CD8-positive, alpha-beta memory T cell (primary cell): ENCODE measurements around the gene OR6B1. TPM values are rescaled to one million over a fixed set of nuclear protein-coding genes. Genes with fewer than 3 reads are reported as not detected.

ENCODE experiments used
- CTCF ChIA-PET: fragments of 350-600 bp; sonication (Branson Sonifier 250); formaldehyde crosslinking; loops from one replicate; lab custom pipeline; 2021; ENCODE audit warnings: antibody characterized with exemption; lab: Charles Lee
- POLR2A ChIA-PET: fragments of 350-600 bp; sonication (Branson Sonifier 250); formaldehyde crosslinking; loops from one replicate; lab custom pipeline; 2021; ENCODE audit warnings: antibody characterized with exemption; lab: Charles Lee
- DNase-seq, 5 donors: peaks; one replicate each; pipeline versions ENCODE4 v3.0.0 to v3.0.0-alpha.2; 2020 to 2022; ENCODE audit warnings: mixed read lengths in 1 of 5
- H3K27ac ChIP-seq: one replicate; pipeline ENCODE4 v1.7.0; 2013; ENCODE audit warnings: low read depth, mild to moderate bottlenecking, low read length, moderate library complexity
- H3K27me3 ChIP-seq: 2 replicates; pipeline ENCODE4 v1.7.0; 2013; ENCODE audit warnings: low read length, mild to moderate bottlenecking; ENCODE audit not compliant: insufficient read depth, poor library complexity, severe bottlenecking
- H3K36me3 ChIP-seq: 2 replicates; pipeline ENCODE4 v1.7.0; 2013; ENCODE audit warnings: mild to moderate bottlenecking, low read length, moderate library complexity; ENCODE audit not compliant: insufficient read depth
- H3K4me1 ChIP-seq: 2 replicates; pipeline ENCODE4 v1.7.0; 2013; ENCODE audit warnings: mild to moderate bottlenecking, low read length, moderate library complexity; ENCODE audit not compliant: insufficient read depth
- H3K4me3 ChIP-seq: 2 replicates; pipeline ENCODE4 v1.7.0; 2013; ENCODE audit warnings: mild to moderate bottlenecking, low read length
- H3K9me3 ChIP-seq: 2 replicates; pipeline ENCODE4 v1.7.0; 2013; ENCODE audit warnings: mild to moderate bottlenecking, low read length
- H3K27ac Mint-ChIP-seq, 8 donors: one replicate each; pipeline ENCODE4 v1.8.0; 2020 to 2021; ENCODE audit warnings: mixed read lengths in 8 of 8, mild to moderate bottlenecking in 6 of 8, inconsistent platforms in 3 of 8, moderate library complexity in 3 of 8
- H3K27me3 Mint-ChIP-seq, 2 donors: one replicate each; pipeline ENCODE4 v1.8.0; 2020 to 2021; ENCODE audit warnings: mixed read lengths in 2 of 2, mild to moderate bottlenecking in 1 of 2, moderate library complexity in 1 of 2
- H3K36me3 Mint-ChIP-seq, 3 donors: one replicate each; pipeline ENCODE4 v1.8.0; 2020 to 2021; ENCODE audit warnings: mixed read lengths in 3 of 3, inconsistent platforms in 1 of 3, mild to moderate bottlenecking in 1 of 3
- H3K4me1 Mint-ChIP-seq, 3 donors: one replicate each; pipeline ENCODE4 v1.8.0; 2020 to 2021; ENCODE audit warnings: mixed read lengths in 3 of 3, inconsistent platforms in 1 of 3, mild to moderate bottlenecking in 1 of 3
- H3K4me3 Mint-ChIP-seq, 7 donors: one replicate each; pipeline ENCODE4 v1.8.0; 2020 to 2021; ENCODE audit warnings: mixed read lengths in 7 of 7, mild to moderate bottlenecking in 6 of 7, moderate library complexity in 4 of 7, inconsistent platforms in 2 of 7
- H3K9me3 Mint-ChIP-seq, 5 donors: one replicate each; pipeline ENCODE4 v1.8.0; 2020 to 2022; ENCODE audit warnings: mixed read lengths in 5 of 5, mild to moderate bottlenecking in 3 of 5, moderate library complexity in 2 of 5, inconsistent platforms in 1 of 5
- polyA plus RNA-seq: library from polyadenylated mRNA; unstranded; fragments of 300-500 nt; fragmentation: Illumina TruSeq; gene quantifications from one replicate; pipeline ENCODE4 v1.2.3, GENCODE V29; 2021
- total RNA-seq, 2 experiments: library from RNA; stranded (reverse); gene quantifications; one replicate each; pipeline ENCODE4 v1.2.3, GENCODE V29; 2021

The OR6B1 gene
- total and polyA plus RNA-seq, 3 experiments from 2014 or later = not detected

DNA sequence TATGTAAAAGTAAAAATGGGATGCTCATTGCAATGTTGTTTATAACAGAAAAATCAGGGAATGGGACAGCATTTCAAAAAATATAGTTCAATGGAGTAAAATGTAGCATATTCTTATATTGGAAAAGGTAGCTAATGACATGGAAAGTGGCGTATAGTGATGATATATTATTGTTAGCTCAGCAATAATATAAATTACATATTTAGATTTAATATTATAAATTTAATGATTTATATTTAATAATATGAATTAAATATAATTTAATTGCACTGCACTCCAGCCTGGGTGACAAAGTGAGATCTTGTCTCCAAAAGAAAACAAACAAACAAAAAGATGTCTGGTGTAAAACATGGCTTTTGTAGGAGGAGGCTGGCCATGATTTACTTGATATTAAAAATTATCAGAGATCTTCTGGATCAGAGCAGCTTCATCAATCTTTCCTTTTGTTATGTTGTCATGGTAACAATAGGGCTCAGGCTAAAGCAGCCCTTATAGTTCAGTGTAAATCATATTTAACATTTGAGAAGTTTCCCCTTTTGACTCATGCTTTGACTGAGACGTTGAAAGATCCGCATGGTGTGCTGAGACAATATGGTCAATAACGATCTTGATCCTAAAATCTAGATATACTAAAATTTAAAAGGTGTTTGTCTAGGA lies 23.2 kb downstream of the OR6B1 start:
- ChIA-PET POLR2A (no interaction called here), CTCF (no interaction called here)
- Histone ChIP-seq H3K9me3 (no peaks in the 10 kb centered on the region), H3K27ac (no peak overlapping the region), H3K4me3 (no peak overlapping the region), H3K4me1 (no peaks in the 10 kb centered on the region), H3K36me3 (no peaks in the 10 kb centered on the region), H3K27me3 (no peaks in the 10 kb centered on the region)
- Mint-ChIP-seq H3K4me3 (no peak overlapping the region), H3K27ac (no peak overlapping the region), H3K27me3 (peaks cover 2 to 7% of the 10 kb centered on the region in 2 donors), H3K36me3 (no peaks in the 10 kb centered on the region), H3K4me1 (no peaks in the 10 kb centered on the region), H3K9me3 (no peaks in the 10 kb centered on the region)
- no peak for DNase-seq

DNA sequence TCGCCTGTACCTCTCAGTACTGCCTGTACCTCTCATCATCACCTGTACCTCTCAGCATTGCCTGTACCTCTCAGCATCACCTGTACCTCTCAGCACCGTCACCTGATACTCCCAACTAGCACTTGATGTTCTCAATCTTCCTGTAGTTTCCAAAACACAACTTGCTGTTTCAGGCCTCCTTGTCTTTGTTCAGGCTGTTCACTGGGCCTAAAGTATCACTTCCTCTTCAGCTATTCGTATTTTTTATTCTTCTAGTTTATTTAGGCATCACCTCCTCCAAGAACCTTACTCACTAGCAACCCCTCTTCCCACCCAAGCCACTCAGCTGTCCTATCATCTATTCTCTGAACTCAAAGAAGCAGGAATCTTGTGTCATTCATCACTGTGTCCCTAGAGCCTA lies 24.1 kb downstream of the OR6B1 start:
- Histone ChIP-seq H3K9me3 (no peaks in the 10 kb centered on the region), H3K36me3 (no peaks in the 10 kb centered on the region), H3K27ac (no peak overlapping the region), H3K4me1 (no peaks in the 10 kb centered on the region), H3K27me3 (no peaks in the 10 kb centered on the region), H3K4me3 (no peak overlapping the region)
- peaks cover 3% of the 10 kb centered on the region in 2 donors for H3K27me3 Mint-ChIP-seq
- CTCF ChIA-PET = no interaction called here
- DNase-seq = no peak
- POLR2A ChIA-PET = no interaction called here
- H3K4me1 Mint-ChIP-seq = no peaks in the 10 kb centered on the region
- H3K27ac Mint-ChIP-seq = no peak overlapping the region
- H3K36me3 Mint-ChIP-seq = no peaks in the 10 kb centered on the region
- H3K9me3 Mint-ChIP-seq = no peaks in the 10 kb centered on the region
- no peak overlapping the region for H3K4me3 Mint-ChIP-seq

DNA sequence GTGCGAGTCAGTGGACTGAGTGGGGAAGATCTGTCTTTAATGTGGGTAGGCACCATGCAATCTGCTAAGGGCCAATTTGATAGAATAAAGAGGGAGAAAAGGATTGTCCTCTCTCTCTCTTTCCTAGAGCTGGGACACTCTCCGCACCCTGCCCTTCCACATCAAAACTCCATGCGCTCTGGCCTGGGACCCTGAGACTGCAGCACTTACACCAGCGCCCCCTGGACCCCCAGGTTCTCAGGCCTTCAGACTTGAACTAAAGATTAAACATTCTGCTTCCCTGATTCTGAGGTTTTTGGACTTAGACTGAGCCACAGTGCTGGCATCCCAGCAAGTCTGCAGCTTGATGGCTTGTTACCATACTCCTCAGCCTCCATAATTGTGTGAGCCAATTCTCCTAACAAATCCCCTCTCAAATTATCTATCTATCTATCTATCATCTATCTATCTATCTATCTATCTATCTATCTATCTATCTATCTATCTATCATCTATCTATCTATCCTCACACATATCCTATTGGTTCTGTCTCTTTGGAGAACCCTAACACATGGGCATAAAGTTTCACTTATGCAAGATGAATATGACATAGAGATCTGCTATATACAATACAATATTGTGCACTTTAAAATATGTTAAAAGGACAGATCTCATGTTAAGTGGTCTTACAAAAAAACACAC lies 26.2 kb downstream of the OR6B1 start:
- Mint-ChIP-seq H3K27ac (peak overlapping the region in 1 of 8 donors; percentile 7), H3K4me1 (no peaks in the 10 kb centered on the region), H3K9me3 (no peaks in the 10 kb centered on the region), H3K36me3 (no peaks in the 10 kb centered on the region), H3K27me3 (peaks cover 5 to 7% of the 10 kb centered on the region in 2 donors), H3K4me3 (no peak overlapping the region)
- H3K36me3 ChIP-seq = no peaks in the 10 kb centered on the region
- ChIA-PET CTCF (no interaction called here), POLR2A (no interaction called here)
- no peak overlapping the region for H3K4me3 ChIP-seq
- H3K27ac ChIP-seq = no peak overlapping the region
- no peaks in the 10 kb centered on the region for H3K9me3 ChIP-seq
- H3K27me3 ChIP-seq = no peaks in the 10 kb centered on the region
- H3K4me1 ChIP-seq = no peaks in the 10 kb centered on the region
- no peak for DNase-seq

DNA sequence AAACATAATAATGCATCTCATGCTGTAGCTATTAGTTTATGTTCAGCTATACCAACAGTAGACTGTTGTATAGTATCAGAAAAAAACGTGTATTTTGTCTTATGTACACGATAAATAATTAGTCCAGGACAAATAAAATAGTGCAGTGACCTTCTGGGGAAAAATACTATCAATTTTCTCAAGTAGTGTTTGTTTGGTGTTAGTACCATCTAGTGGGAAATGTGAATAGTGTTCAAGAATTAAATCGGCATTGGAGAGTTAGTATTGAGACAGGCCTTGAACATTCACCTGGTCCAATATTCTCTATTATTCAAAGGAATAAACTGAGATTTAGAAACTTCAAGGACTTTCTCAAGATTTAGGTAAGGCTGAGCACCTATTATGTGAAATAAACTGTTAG lies 26.9 kb downstream of the OR6B1 start:
- no peaks in the 10 kb centered on the region for H3K36me3 Mint-ChIP-seq
- H3K4me3 Mint-ChIP-seq = no peak overlapping the region
- H3K9me3 Mint-ChIP-seq = no peaks in the 10 kb centered on the region
- no peaks in the 10 kb centered on the region for H3K4me1 ChIP-seq
- no peak overlapping the region for H3K4me3 ChIP-seq
- no peak for DNase-seq
- ChIA-PET CTCF (no interaction called here), POLR2A (no interaction called here)
- no peaks in the 10 kb centered on the region for H3K9me3 ChIP-seq
- H3K36me3 ChIP-seq = no peaks in the 10 kb centered on the region
- no peaks in the 10 kb centered on the region for H3K27me3 ChIP-seq
- H3K27ac ChIP-seq = no peak overlapping the region
- H3K4me1 Mint-ChIP-seq = no peaks in the 10 kb centered on the region
- no peak overlapping the region for H3K27ac Mint-ChIP-seq
- peaks cover 5 to 14% of the 10 kb centered on the region in 2 donors for H3K27me3 Mint-ChIP-seq

DNA sequence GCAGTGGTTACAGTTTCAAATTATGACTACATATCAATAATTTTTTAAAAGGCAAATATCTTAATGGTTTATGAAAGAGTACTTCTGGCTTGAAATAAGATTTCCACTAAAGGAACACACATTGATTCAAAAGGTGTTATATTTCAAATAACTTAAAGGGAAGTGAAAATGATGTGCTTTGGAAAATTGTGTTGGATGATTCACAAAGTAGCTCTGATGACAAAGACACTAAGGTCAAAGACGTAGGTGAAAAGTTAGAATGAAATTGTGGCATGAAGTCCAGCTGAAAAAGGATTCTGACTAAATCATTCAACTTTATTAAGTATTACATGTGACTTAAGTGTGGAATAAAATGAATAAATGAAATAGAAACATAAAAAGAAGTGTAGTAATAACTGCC lies 27.9 kb downstream of the OR6B1 start:
- H3K9me3 ChIP-seq = no peaks in the 10 kb centered on the region
- H3K4me1 ChIP-seq = no peaks in the 10 kb centered on the region
- ChIA-PET CTCF (no interaction called here), POLR2A (no interaction called here)
- Mint-ChIP-seq H3K27me3 (peaks cover 7 to 20% of the 10 kb centered on the region in 2 donors), H3K27ac (no peak overlapping the region), H3K9me3 (no peaks in the 10 kb centered on the region), H3K36me3 (no peaks in the 10 kb centered on the region), H3K4me1 (no peaks in the 10 kb centered on the region), H3K4me3 (no peak overlapping the region)
- H3K27ac ChIP-seq = no peak overlapping the region
- DNase-seq = no peak
- no peaks in the 10 kb centered on the region for H3K36me3 ChIP-seq
- H3K27me3 ChIP-seq = no peaks in the 10 kb centered on the region
- H3K4me3 ChIP-seq = no peak overlapping the region

DNA sequence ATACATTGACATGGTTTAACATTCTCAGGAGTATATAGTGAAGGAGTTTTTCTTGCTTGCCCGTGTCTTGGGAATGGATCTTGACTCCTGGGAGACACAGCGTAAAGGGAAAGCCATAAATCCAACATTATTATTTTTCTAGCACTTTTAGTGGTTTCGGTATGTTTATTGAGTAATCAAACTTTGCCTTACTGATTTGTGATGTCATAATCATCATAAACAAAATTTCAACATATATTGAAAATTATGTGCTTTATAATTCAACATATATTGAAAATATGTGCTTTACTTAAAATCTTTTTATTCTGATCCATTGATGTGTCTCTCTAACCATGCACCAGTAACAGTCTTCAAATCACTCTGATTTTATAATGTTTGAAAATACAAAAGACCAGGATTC lies 28.4 kb downstream of the OR6B1 start:
- no peaks in the 10 kb centered on the region for H3K4me1 ChIP-seq
- no peaks in the 10 kb centered on the region for H3K9me3 Mint-ChIP-seq
- no peak overlapping the region for H3K27ac ChIP-seq
- H3K4me3 Mint-ChIP-seq = no peak overlapping the region
- H3K36me3 ChIP-seq = no peaks in the 10 kb centered on the region
- no peak overlapping the region for H3K27ac Mint-ChIP-seq
- ChIA-PET POLR2A (no interaction called here), CTCF (no interaction called here)
- H3K36me3 Mint-ChIP-seq = no peaks in the 10 kb centered on the region
- no peak for DNase-seq
- peaks cover 8 to 25% of the 10 kb centered on the region in 2 donors for H3K27me3 Mint-ChIP-seq
- H3K4me1 Mint-ChIP-seq = no peaks in the 10 kb centered on the region
- H3K27me3 ChIP-seq = no peaks in the 10 kb centered on the region
- no peak overlapping the region for H3K4me3 ChIP-seq
- H3K9me3 ChIP-seq = no peaks in the 10 kb centered on the region

DNA sequence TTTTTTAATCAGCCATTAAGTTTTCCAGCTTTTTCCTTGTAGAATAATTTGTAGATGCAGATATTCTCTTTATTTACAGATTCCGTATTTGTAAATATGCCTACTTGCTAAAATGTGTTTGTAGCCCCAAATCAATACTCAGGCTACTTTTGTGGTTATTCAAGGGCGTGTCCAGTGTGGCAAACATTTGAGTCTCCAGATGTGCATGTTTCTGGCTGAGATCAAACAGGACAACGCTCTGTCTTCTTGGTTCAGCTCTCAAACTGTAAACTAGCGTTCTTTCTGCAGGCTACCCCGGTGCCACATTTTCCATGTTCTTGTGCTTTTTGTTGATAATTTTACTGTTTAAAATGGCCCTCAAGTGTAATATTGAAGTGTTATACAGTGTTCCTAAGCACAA lies 32.4 kb downstream of the OR6B1 start:
- Mint-ChIP-seq H3K4me3 (no peak overlapping the region), H3K4me1 (no peaks in the 10 kb centered on the region), H3K36me3 (no peaks in the 10 kb centered on the region), H3K27me3 (peaks cover 9 to 42% of the 10 kb centered on the region in 2 donors), H3K9me3 (no peaks in the 10 kb centered on the region), H3K27ac (no peak overlapping the region)
- no peaks in the 10 kb centered on the region for H3K9me3 ChIP-seq
- no peaks in the 10 kb centered on the region for H3K4me1 ChIP-seq
- no peak overlapping the region for H3K27ac ChIP-seq
- no peaks in the 10 kb centered on the region for H3K27me3 ChIP-seq
- CTCF ChIA-PET = no interaction called here
- no peaks in the 10 kb centered on the region for H3K36me3 ChIP-seq
- no peak for DNase-seq
- no peak overlapping the region for H3K4me3 ChIP-seq
- POLR2A ChIA-PET = no interaction called here

DNA sequence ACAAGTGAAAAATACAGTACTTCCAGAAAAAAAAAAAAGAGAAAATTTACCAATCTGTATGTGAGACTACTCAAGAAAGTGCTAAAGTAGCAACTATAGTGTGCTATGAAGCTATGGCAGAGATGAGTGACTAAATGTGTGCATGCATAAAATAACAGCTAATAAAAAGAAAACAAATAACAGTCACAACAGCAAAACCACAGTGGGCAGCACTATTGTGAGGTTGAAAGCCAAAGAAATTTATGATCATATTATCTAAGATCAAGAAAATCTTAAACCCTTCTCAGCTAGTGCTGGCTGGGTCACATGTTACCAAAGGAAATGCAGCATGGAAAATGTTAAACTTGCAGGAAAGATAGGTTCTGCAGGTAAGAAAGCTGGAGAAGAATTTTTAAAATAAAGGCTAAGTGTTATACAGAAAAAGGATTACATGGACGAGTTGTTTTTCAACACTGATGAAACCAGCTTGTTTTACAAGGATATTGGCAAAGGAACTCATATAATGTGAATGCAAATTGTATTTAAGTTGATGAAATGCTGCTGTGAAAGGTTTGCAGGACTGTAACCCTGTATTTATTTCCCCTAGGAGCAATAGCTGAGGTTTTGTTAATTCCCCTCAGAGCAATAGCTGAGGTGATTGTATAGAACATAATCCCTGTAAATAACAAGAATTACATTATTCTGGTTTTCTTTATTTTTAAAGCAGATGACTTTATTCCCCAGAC lies 33.0 kb downstream of the OR6B1 start:
- H3K4me1 ChIP-seq = no peaks in the 10 kb centered on the region
- H3K4me1 Mint-ChIP-seq = no peaks in the 10 kb centered on the region
- H3K27ac ChIP-seq = no peak overlapping the region
- peaks cover 9 to 43% of the 10 kb centered on the region in 2 donors for H3K27me3 Mint-ChIP-seq
- H3K36me3 ChIP-seq = no peaks in the 10 kb centered on the region
- ChIA-PET CTCF (no interaction called here), POLR2A (no interaction called here)
- no peaks in the 10 kb centered on the region for H3K9me3 Mint-ChIP-seq
- H3K9me3 ChIP-seq = no peaks in the 10 kb centered on the region
- H3K4me3 ChIP-seq = no peak overlapping the region
- no peaks in the 10 kb centered on the region for H3K27me3 ChIP-seq
- DNase-seq = no peak
- H3K36me3 Mint-ChIP-seq = no peaks in the 10 kb centered on the region
- no peak overlapping the region for H3K4me3 Mint-ChIP-seq
- H3K27ac Mint-ChIP-seq = no peak overlapping the region
